Activated CD8-positive, alpha-beta memory T cell treated with anti-CD3 and anti-CD28 coated beads, Interleukin-2, amount 50 U/mL, for 48 hours (primary cell): ENCODE results near the gene TAF5L.
"Not testable (repeated sequence)": the region's sequence is repeated elsewhere in the genome, so short reads cannot be mapped to it uniquely, and the experiment has no call there.

Source experiments
- DNase-seq: peaks from one replicate; pipeline ENCODE4 v3.0.0-alpha.2; 2020

The TAF5L gene

GRCh38 chr1:229641306-229641705 is 15.4 kb upstream of the TAF5L start:
- DNase-seq: no peak

DNA sequence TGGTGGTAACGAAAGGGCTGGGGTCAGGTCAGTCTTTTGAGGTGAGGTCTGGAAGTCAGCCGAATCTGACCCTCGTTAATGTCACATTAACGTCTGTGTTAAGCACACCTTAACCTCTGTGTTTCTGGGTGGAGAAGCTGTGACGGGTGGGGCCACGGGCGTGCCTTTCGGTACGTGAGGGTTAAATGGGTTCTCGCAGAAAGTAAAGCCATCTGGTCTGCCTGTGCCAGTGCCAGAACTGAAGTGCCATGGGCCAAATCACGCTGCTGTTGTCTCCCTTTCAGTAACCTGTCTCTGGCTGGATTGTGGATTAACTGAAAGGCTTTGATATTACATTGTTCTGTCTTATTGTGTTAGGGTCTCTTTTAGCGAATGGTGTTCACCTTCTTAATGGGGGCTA is 14.5 kb upstream of the TAF5L start:
- DNase-seq: no peak

DNA sequence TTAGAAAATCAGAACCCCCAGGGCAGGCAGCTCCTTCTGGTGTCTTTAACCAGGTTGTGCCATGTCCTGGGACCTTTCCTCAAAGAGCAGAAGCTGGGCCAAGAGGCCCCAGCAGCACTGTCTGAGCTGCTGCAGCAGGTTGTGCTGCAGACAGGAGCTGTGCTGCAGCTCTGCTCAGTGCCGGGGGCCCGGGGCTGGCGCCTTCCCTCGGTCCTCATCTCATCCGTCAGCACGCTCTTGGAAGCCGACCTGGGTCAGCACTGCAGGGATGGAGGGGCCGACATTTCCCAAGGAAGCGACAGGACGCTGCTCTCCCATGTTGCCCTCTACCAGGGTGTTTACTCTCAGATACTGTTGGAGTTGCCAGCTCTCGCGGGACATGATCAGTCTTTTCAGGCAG is 11.8 kb upstream of the TAF5L start:
- DNase-seq: no peak

- DNase-seq: no peak
These were observed 10.1 kb upstream of the TAF5L start for GRCh38 chr1:229636042-229636441.

- no peak for DNase-seq
These were observed 6.0 kb upstream of the TAF5L start for GRCh38 chr1:229631966-229632365.

DNA sequence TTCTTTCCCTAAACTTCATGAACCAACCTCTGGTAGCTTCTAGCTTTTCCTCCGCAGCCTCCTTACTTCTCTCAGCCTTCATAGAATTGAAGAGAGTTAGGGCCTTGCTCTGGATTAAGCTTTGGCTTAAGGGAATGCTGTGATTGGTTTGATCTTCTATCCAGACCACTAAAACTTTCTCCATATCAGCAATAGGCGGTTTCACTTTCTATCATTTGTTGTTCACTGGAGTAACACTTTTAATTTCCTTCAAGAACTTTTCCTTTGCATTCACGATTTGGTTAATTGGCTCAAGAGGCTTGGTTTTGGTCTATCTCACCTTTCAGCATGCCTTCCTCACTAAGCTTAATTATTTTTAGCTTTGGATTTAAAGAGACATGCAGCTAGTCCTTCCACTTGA is 5.2 kb upstream of the TAF5L start:
- DNase-seq: no peak

DNA sequence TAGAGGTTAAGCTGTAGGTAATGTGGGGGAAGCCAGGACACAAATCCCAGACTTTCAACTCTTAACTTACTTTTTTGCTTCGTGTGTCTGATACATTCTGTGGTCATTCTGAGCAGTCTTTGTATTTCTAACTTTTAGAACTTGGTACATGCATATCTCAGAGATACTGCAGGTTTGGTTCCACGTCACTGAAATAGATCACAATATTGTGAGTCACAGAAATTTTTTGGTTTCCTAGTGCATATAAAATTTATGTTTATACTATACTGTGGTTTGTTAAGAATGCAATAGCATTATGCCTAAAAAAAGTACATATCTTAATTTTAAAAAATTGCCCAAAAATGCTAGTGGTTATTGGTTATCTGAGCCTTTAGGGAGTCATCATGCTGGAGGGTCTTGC is 3.3 kb upstream of the TAF5L start:
- no peak for DNase-seq

DNA sequence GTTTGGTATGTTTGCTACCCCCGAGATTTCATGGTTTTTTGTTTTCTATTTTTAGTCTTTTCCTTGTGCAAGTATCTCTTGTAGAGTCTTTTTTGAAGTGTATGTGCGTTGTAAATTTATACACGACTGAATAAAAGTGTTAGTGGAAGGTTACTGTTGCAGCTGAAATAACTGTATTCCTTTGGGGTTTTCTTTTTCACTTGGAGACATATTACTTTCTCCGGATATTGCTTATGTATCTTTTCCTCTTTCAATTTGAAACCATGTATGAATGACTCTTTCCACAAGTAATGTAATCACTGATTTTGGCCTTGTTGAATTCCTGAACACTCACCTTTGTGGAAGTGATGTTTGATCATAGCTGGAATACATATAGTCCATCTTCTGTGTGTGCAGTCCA is 1.1 kb upstream of the TAF5L start:
- no peak for DNase-seq

- DNase-seq: peak; percentile 80
These were observed 629 bp downstream of the TAF5L start for GRCh38 chr1:229625071-229625914.

DNA sequence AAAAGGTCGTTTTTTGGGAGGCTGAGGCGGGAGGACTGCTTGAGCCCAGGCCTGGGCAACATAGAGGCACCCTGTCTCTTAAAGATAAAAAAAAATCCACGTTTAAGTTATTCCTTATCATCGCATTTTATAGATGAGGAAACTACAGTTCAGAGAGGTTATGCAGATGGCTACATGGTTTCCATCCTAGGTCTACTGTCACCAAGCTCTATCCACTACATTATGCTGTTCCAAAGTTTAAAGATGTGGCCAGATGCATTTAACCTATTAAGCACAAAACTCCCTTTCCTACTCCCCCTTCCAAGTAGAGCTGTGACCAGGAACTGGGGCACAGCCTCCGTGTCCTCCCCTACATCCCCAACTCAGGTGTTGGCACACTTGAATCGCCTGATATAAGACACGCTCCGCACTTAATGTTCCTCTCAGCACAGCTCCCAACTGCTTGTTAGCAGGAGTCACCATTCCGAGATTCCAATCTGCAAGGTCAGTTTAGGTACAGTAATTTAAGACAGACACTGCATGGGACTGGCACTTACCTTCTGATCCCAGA is 1.3 kb downstream of the TAF5L start:
- DNase-seq: no peak

GRCh38 chr1:229623838-229624237 is 2.1 kb downstream of the TAF5L start:
- DNase-seq: no peak

GRCh38 chr1:229623225-229623624 is 2.7 kb downstream of the TAF5L start:
- DNase-seq: no peak

DNA sequence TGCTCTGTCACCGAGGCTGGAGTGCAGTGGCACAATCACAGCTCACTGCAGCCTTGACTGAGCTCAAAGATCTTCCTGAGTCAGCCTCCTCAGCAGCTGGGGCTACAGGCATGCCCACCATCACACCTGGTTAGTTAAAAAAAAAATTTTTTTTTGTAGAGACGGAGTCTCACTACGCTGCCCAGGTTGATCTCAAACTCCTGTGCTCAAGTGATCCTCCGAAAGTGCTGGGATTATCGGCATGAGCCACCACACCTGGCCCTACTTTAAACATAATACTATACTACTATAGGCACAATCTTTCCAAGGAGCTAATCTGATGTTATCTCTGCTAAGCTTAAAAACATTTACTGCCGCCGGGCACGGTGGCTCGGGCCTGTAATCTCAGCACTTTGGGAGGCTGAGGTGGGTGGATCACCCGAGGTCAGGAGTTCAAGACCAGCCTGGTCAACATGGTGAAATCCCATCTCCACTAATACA is 3.2 kb downstream of the TAF5L start:
- DNase-seq: not testable (repeated sequence)

DNA sequence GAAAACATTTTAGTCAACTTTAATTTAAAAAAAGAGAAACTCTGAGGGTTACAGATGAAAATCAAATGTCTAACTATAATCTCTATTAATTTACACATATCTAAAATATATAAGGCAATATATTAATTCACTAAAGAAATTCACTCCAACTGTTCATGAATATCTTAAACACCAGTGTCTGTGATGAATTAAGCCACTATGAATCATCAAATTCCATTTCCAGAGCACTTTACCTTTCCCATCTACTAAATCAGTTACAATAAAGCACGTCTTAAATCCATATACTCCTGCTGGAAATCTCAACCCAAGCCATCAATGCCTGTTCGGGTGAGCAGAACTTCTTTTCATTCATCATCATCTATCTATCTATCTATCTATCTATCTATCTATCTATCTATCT is 4.3 kb downstream of the TAF5L start:
- no peak for DNase-seq

GRCh38 chr1:229620876-229621275 is 5.0 kb downstream of the TAF5L start:
- DNase-seq: no peak

DNA sequence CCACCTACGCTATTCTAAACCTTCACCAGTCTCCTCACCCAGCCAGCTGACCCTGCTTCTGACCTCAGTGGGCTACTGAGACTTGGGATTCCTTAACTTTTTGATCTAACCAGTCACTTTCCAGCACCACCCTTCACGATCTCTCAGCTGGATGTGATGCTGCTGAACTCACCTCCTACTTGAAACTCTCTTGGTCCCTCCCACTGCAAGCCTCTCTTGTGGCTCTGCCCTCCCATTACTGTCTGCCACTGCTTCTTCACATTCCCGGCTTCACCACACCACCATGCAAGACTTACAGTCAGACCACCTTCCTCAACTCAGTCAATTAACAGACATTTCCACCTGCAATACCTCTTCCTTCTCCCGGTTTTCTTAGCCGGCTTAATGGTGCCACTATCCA is 6.3 kb downstream of the TAF5L start:
- DNase-seq: no peak

DNA sequence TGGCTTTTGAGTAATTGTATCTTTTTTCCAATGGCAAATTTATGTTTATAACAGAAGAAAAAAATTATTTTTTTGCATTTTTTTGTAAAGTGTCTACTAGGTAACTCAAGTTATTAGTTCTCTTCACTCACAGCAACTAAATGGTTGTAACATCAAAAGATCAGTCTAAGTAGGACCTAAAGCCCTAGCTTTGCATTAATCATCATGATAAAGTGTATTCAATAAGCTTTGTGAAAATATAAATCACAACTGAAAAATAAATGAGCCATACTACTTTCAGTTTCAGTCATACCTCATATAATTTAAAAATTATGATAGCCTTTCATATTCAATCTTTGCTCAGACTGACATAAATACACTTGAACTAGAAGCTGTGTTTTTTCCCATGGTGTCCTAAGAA is 6.9 kb downstream of the TAF5L start:
- DNase-seq: no peak

- DNase-seq: no peak
These were observed 8.4 kb downstream of the TAF5L start for GRCh38 chr1:229617351-229618100.

GRCh38 chr1:229614701-229615100 is 11.2 kb downstream of the TAF5L start:
- no peak for DNase-seq

GRCh38 chr1:229613938-229614337 is 12.0 kb downstream of the TAF5L start:
- no peak for DNase-seq

GRCh38 chr1:229608590-229608989 is 17.3 kb downstream of the TAF5L start:
- no peak for DNase-seq

- no peak for DNase-seq
These were observed 18.6 kb downstream of the TAF5L start for GRCh38 chr1:229607370-229607769.

GRCh38 chr1:229603371-229604005 is 22.4 kb downstream of the TAF5L start:
- DNase-seq: no peak
